GM12891 (cell line): ENCODE data around the gene NUBP2.

Source experiments
- POLR2A ChIP-seq: IDR thresholded peaks from 2 replicates; pipeline ENCODE4 v1.6.1; 2011; ENCODE audit warnings: low read depth, low read length, control low read depth
- SPI1 ChIP-seq: IDR thresholded peaks from 2 replicates; pipeline ENCODE4 v1.6.1; 2011; ENCODE audit warnings: low read depth, low read length, control low read depth
- TAF1 ChIP-seq: IDR thresholded peaks from 2 replicates; pipeline ENCODE4 v1.6.1; 2011; ENCODE audit warnings: low read depth, low read length, control low read depth

DNA sequence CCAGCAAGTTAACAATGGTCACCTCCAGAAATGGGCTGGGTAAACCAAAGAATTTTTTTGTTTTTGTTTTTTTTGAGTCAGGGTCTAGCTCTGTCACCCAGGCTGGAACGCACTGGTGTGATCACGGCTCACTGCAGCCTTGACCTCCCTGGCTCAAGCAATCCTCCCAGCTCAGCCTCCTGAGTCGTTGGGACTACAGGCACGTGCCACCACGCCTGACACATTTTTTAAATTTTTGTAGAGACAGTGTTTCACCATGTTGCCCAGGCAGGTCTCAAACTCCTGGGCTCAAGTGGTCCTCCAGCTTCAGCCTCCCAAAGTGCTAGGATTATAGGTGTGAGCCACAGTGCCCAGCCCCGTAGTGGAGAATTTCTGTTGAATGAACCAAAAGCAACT lies 2.1 kb upstream of the NUBP2 start:
- TF ChIP-seq POLR2A (no peak), SPI1 (no peak), TAF1 (no peak)
